Tibial nerve (tissue), 4 donors: ENCODE measurements around the gene GPX2.

Source experiments
- CTCF ChIP-seq, 5 experiments: fragments of 200-600 bp in 3 of 5; fragments of 450-650 bp in 2 of 5; sonication (generic) in 3 of 5; IDR thresholded peaks; one replicate each; pipeline ENCODE4 v1.5.1; 2016 to 2019; ENCODE audit warnings: antibody characterized with exemption in 5 of 5, mild to moderate bottlenecking in 3 of 5, moderate library complexity in 2 of 5
- EP300 ChIP-seq, 2 donors: sonication (generic); formaldehyde crosslinking; IDR thresholded peaks; one replicate each; pipeline ENCODE4 v1.6.1; 2017; ENCODE audit warnings: antibody characterized with exemption in 2 of 2, mild to moderate bottlenecking in 1 of 2
- POLR2A ChIP-seq, 2 donors: fragments of 450-650 bp; IDR thresholded peaks; one replicate each; pipeline ENCODE4 v1.6.1; 2017; ENCODE audit warnings: antibody characterized with exemption in 2 of 2, mild to moderate bottlenecking in 2 of 2, moderate library complexity in 2 of 2

- TF ChIP-seq CTCF (IDR thresholded peaks at IDR 0.05) = no peak
- no peak for TF ChIP-seq EP300 (IDR thresholded peaks at IDR 0.05)
- no peak for TF ChIP-seq POLR2A (IDR thresholded peaks at IDR 0.05)
These were observed 30.5 kb upstream of the GPX2 start for GRCh38 chr14:64973026-64973442.
